HUES64 (cell line): ENCODE results near the gene CITED4.

ENCODE experiments used
- H3K27ac ChIP-seq: 2 replicates; pipeline ENCODE4 v1.7.0; 2013; ENCODE audit warnings: low read depth, low read length, inconsistent platforms
- H3K27me3 ChIP-seq: 2 replicates; pipeline ENCODE4 v1.6.1; 2013; ENCODE audit warnings: mild to moderate bottlenecking, low read length; ENCODE audit not compliant: insufficient read depth
- H3K36me3 ChIP-seq: 2 replicates; pipeline ENCODE4 v1.6.1; 2013; ENCODE audit warnings: mild to moderate bottlenecking, low read length; ENCODE audit not compliant: insufficient read depth
- H3K4me1 ChIP-seq: 2 replicates; pipeline ENCODE4 v1.6.1; 2013; ENCODE audit warnings: mild to moderate bottlenecking, low read length, moderate library complexity; ENCODE audit not compliant: insufficient read depth
- H3K4me3 ChIP-seq: 2 replicates; pipeline ENCODE4 v1.5.1; 2013; ENCODE audit warnings: mild to moderate bottlenecking, low read length, moderate library complexity
- H3K9ac ChIP-seq: 2 replicates; pipeline ENCODE4 v1.6.1; 2013; ENCODE audit warnings: mild to moderate bottlenecking, low read depth, low read length
- H3K9me3 ChIP-seq: 2 replicates; pipeline ENCODE4 v1.6.1; 2013; ENCODE audit warnings: low read depth, low read length; ENCODE audit not compliant: insufficient read depth
- WGBS: fragments of 150-250, 120-280 bp; methylation state at CpG from one replicate; pipeline ENCODE4 v1.1.7; 2013; ENCODE audit warnings: missing lambda C conversion rate; 5-methylcytosine and 5-hydroxymethylcytosine counted together

Gene CITED4

GRCh38 chr1:40840526-40841323 is 21.4 kb downstream of the CITED4 start:
- no peak overlapping the region for H3K4me3 ChIP-seq
- H3K9ac ChIP-seq = no peak overlapping the region
- H3K27me3 ChIP-seq = no peaks in the 10 kb centered on the region
- no peak overlapping the region for H3K27ac ChIP-seq
- H3K9me3 ChIP-seq = no peaks in the 10 kb centered on the region
- no peaks in the 10 kb centered on the region for H3K36me3 ChIP-seq
- no peaks in the 10 kb centered on the region for H3K4me1 ChIP-seq
- WGBS = 84% methylated on average over 5 of the region's 6 CpGs

DNA sequence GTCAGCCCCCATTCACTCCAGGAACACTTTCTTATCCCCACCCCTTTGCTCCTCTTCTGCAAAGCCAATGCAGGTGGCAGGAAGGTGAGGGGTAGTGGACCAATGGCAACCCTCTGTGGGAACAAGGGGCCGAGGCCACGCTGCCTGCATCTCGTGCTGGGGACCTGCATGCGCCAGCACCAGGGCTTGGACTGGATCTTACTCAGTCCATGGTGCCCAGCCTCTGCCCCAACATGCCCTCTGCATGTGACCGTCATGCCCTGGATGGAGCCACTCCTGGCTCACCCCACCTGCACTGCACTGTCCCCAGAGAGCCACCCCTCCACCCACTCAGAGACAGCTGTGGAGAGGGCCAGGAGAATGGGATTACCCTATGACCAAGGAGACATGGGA is 22.2 kb downstream of the CITED4 start:
- no peaks in the 10 kb centered on the region for H3K36me3 ChIP-seq
- no peaks in the 10 kb centered on the region for H3K27me3 ChIP-seq
- no peaks in the 10 kb centered on the region for H3K9me3 ChIP-seq
- 93% methylated on average over 5 of the region's 5 CpGs for whole genome bisulfite sequencing
- H3K4me3 ChIP-seq = no peak overlapping the region
- H3K9ac ChIP-seq = no peak overlapping the region
- H3K27ac ChIP-seq = no peak overlapping the region
- H3K4me1 ChIP-seq = no peaks in the 10 kb centered on the region

DNA sequence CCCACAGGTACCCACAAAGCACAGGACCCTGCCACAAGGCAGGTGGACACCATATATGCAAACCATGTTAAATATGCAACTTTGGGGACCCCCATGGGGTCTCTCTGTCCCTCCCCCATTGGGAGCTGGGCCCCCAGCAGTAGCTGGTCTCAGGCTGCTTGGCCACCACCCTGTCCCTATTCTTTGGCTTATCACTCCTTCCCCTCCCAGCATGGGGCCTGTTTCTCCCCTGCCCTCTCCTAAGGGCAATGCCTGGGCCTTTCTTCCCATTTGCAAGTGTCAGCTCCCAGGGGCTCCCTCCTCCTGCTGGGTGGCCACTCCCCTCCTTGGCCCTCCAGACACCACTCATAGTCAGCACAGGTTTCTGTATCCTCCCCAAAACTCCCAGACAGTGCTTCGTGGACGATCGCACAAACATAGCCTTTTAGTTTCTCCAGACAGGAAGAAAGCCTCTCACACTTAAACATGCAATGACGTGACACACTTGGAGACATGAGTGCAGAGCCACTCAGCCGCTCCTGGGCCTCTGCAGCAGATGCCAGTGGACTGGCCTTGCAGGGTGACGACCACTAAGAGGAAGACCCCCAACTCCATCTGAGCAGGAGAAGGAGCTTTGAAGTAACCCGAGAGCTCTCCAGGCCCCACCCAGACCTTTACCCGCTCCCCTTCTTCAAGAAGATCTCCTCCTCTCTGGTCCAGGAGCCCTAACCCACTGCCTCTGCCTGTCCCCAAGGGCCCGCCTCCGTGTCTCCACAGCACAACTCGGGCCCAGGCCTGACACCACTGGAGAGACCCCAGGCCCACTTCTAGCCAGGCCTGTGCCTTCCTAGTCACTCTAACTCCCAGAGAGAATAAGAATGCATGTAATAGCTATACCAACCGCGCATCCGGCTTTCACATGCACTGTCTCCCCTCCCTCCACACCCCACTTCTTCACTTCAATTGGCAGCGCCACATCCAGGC is 22.9 kb downstream of the CITED4 start:
- H3K9me3 ChIP-seq = no peaks in the 10 kb centered on the region
- no peaks in the 10 kb centered on the region for H3K36me3 ChIP-seq
- H3K27ac ChIP-seq = no peak overlapping the region
- H3K4me1 ChIP-seq = no peaks in the 10 kb centered on the region
- H3K4me3 ChIP-seq = no peak overlapping the region
- WGBS = 88% methylated on average over 15 of the region's 15 CpGs
- no peaks in the 10 kb centered on the region for H3K27me3 ChIP-seq
- no peak overlapping the region for H3K9ac ChIP-seq

DNA sequence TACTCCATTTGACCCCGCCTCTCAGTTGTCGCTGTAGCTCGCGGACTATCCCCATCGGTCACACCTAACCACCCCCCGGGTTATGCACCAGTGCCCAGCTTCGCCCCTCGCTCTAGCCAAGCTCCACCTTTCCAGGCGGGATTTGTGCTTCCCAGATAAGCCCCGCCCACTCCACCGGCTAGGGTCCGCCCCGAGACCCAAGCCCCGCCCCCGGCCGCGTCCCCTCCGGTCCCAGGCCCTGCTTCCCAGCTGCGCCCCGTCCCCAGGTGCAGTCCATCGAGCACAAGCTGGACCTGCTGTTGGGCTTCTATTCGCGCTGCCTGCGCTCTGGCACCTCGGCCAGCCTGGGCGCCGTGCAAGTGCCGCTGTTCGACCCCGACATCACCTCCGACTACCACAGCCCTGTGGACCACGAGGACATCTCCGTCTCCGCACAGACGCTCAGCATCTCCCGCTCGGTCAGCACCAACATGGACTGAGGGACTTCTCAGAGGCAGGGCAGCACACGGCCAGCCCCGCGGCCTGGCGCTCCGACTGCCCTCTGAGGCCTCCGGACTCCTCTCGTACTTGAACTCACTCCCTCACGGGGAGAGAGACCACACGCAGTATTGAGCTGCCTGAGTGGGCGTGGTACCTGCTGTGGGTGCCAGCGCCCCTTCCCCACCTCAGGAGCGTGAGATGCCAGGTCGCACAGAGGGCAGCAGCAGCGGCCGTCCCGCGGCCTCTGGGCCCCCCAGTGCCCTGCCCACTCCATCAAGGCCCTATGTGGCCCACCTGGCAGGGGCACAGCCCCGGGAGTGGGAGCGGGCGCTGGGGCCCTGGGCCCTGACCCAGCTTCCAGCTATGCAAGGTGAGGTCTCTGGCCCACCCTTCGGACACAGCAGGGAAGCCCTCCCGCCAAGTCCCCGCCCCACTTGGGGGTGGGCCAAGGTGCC is 23.9 kb downstream of the CITED4 start:
- no peak overlapping the region for H3K27ac ChIP-seq
- WGBS = 95% methylated on average over 60 of the region's 60 CpGs

DNA sequence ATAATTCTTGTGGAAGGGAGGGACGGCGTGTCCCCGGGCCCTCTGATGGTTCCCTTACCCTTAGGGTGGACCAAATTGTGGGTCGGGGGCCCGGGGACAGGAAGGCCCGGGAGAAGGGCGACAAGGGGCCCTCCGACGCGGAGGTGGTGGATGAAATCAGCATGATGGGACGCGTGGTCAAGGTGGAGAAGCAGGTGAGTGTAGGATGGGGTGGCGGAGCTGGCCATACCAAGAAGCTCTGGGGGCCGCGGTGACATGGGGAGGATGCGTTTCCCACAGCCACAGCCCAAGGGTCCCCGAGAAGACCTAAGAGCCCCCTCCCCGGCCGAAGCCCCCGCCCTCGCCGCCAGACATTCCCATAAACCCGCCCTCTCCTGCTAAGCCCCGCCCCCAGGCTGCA is 24.6 kb downstream of the CITED4 start:
- Histone ChIP-seq H3K36me3 (no peaks in the 10 kb centered on the region), H3K4me3 (no peak overlapping the region), H3K27ac (no peak overlapping the region), H3K4me1 (no peaks in the 10 kb centered on the region), H3K9ac (no peak overlapping the region), H3K27me3 (no peaks in the 10 kb centered on the region), H3K9me3 (no peaks in the 10 kb centered on the region)
- WGBS = 94% methylated on average over 24 of the region's 24 CpGs

More for the DNA sequence above, 23.9 kb downstream of the CITED4 start:
- no peak overlapping the region for H3K9ac ChIP-seq
- H3K4me3 ChIP-seq = no peak overlapping the region
- H3K4me1 ChIP-seq = no peaks in the 10 kb centered on the region
- H3K27me3 ChIP-seq = no peaks in the 10 kb centered on the region
- H3K36me3 ChIP-seq = no peaks in the 10 kb centered on the region
- no peaks in the 10 kb centered on the region for H3K9me3 ChIP-seq

DNA sequence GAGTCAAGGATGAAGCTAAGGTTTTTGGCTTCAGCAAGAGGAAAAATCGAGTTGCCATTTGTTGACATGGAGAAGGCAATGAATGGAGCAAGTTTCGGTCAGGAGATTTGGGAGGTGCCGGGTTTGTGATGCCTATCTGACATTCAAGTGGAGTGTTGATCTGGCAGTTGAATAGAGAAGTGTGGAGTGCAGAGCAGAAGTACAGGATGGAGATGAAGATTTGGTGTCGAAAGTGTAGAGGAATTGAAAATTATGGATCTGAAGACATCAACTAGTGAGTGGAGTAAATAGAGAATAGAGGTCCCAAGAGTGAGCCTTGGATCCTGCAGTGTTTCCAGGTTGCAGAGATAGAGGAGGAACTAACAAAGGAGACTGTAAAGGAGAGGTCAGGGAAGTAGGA is 25.9 kb downstream of the CITED4 start:
- Histone ChIP-seq H3K9ac (no peak overlapping the region), H3K9me3 (no peaks in the 10 kb centered on the region), H3K4me1 (no peaks in the 10 kb centered on the region), H3K36me3 (no peaks in the 10 kb centered on the region), H3K27ac (no peak overlapping the region), H3K4me3 (no peak overlapping the region), H3K27me3 (no peaks in the 10 kb centered on the region)
- 88% methylated on average over 4 of the region's 4 CpGs for WGBS

DNA sequence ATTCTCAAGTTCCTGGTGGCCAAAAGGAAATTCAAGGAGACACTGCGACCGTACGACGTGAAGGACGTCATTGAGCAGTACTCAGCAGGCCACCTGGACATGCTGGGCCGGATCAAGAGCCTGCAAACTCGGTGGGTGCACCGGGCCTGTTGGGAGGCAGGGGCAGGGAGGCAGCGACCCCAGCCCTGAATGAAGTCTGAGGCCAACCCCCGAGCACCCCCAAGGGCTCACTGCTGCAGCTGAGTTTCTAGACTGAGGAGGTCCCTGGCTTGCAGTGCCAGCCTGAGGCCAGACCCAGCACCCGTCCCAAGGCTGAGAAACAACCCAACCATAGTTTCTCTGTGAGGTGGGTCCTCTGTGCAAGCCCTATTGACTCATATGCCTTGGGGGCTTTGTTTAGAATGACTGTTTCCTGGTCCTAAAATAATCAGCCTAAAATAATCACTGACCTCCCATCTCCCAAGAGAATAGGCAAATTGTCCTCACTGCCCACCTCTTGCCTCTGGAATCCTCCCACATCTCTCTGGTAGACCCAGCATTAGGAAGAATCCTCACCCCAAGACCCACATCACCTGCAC is 27.1 kb downstream of the CITED4 start:
- Histone ChIP-seq H3K9ac (no peak overlapping the region), H3K9me3 (no peaks in the 10 kb centered on the region), H3K27me3 (no peaks in the 10 kb centered on the region), H3K4me3 (no peak overlapping the region), H3K27ac (no peak overlapping the region), H3K36me3 (no peaks in the 10 kb centered on the region), H3K4me1 (no peaks in the 10 kb centered on the region)
- 77% methylated on average over 11 of the region's 11 CpGs for WGBS

DNA sequence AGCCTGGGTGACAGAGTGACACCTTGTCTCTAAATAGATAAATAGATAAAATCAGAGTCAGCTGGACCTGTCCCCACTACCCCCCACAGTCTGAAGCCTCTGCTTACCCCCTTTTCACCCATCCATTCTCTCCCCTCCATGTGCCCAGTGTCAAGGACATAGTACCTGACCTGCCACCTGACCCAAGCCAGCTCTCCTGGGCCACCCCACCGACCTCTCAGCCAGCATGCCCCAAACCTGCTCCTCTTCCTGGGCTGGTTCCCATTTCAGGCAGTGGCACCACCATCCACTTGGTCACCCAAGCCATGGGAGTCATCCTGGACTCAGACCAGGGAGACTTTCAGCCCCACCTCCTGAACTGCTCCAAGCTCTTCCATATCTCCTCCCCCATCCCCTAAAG is 28.2 kb downstream of the CITED4 start:
- no peak overlapping the region for H3K9ac ChIP-seq
- no peaks in the 10 kb centered on the region for H3K4me1 ChIP-seq
- H3K9me3 ChIP-seq = no peaks in the 10 kb centered on the region
- H3K4me3 ChIP-seq = no peak overlapping the region
- H3K36me3 ChIP-seq = no peaks in the 10 kb centered on the region
- 91% methylated on average over 1 of the region's 1 CpG for WGBS
- H3K27me3 ChIP-seq = no peaks in the 10 kb centered on the region
- no peak overlapping the region for H3K27ac ChIP-seq

DNA sequence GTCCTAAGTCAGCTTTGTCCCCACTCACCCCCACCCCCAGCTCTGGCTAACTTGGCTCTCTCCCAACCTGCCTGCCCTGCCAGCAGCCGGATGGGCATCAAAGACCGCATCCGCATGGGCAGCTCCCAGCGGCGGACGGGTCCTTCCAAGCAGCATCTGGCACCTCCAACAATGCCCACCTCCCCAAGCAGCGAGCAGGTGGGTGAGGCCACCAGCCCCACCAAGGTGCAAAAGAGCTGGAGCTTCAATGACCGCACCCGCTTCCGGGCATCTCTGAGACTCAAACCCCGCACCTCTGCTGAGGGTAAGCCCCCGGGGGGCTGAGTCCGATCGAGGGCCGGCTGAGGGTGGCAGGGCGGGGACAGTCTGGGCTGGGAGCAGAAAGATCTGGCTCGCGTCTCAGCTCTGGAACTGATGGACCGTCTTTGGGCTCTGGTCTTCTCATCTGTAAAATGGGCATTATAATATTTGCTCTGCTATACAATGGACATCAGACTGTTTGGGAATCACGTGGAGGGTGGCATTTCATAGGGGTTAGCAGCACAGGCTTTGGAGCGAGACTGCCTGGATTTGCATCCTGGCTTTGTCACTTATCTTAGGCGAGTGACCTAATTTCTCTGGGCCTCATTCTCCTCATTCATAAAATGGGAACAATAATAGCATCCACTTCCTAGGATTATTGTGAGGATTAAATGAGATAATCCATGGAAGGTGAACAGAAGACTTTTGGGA is 31.0 kb downstream of the CITED4 start:
- Histone ChIP-seq H3K9ac (no peak overlapping the region), H3K36me3 (no peaks in the 10 kb centered on the region), H3K4me3 (no peak overlapping the region), H3K4me1 (no peaks in the 10 kb centered on the region), H3K9me3 (no peaks in the 10 kb centered on the region), H3K27me3 (no peaks in the 10 kb centered on the region), H3K27ac (no peak overlapping the region)
- 93% methylated on average over 22 of the region's 22 CpGs for WGBS

- Histone ChIP-seq H3K4me3 (no peak overlapping the region), H3K36me3 (no peaks in the 10 kb centered on the region), H3K9me3 (no peaks in the 10 kb centered on the region), H3K4me1 (peaks cover 6% of the 10 kb centered on the region; the same call in 1 of the 2 replicates), H3K27me3 (no peaks in the 10 kb centered on the region), H3K9ac (no peak overlapping the region), H3K27ac (no peak overlapping the region)
- 95% methylated on average over 12 of the region's 13 CpGs for WGBS
Measured at GRCh38 chr1:40830419-40830943, 31.7 kb downstream of the CITED4 start.
